GM19395 (cell line): ENCODE results near the gene TUBGCP6.
"Not testable (repeated sequence)": the region's sequence is repeated elsewhere in the genome, so short reads cannot be mapped to it uniquely, and the experiment has no call there.

Source experiments
- ATAC-seq: cut with Tn5 transposase; IDR thresholded peaks from one replicate; pipeline ENCODE4 v1.9.1; 2021; ENCODE audit warnings: mild to moderate bottlenecking, moderate library complexity; ENCODE audit not compliant: unreplicated experiment

TUBGCP6 gene

DNA sequence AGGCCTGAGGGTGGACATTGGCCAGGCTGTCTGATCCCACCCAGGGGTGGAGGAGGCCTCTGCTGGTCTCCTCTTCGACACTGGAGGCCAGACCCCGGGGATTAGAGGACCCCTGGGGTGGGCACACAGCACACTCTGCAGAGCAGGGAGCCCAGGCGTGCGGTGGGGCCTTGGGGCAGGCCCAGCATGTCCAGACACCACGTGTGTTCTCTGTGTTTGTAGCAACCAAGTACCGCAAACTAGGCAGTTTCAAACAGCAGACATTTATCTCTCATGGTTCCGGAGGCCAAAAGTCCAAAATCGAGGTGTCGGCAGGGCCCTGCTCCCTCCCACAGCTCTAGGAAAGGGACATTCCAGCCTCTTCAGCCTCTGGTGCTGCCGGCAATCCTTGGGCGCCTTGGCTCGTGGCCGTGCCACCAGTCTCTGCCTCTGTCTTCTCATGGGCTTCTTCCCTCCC is 72.8 kb downstream of the TUBGCP6 start:
- no peak for ATAC-seq

DNA sequence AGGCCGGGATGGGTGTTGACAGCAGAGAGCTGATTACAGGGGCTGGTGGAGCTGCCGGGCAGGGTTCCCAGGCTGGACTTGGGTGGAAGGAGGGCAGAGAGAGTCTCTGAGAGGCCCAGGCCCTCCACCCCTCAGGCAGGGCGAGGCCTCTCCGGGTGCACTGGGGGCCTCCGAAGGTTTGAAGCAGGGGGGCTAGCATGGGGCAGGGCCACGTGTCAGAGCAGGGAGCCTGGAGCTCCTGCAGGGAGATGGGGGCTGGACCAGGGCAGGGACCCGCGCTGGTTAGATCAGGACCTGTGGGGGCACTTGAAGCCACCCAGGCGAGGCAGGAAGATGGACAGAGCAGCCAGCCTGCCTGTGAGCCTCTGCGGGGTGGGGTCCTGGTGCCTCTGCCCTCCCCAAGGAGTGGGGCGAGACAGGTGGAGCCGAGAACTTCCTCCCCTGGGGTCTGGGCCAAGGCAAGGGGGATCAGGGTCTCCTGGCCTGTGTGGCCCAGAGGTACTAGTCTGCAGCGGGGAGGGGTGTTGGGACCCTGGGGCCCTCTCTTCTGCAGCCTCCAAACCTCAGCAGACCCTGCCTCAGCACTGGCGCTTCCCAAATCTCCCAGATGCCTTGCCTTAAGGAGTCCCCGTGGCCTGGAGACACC is 73.4 kb downstream of the TUBGCP6 start:
- ATAC-seq = no peak

DNA sequence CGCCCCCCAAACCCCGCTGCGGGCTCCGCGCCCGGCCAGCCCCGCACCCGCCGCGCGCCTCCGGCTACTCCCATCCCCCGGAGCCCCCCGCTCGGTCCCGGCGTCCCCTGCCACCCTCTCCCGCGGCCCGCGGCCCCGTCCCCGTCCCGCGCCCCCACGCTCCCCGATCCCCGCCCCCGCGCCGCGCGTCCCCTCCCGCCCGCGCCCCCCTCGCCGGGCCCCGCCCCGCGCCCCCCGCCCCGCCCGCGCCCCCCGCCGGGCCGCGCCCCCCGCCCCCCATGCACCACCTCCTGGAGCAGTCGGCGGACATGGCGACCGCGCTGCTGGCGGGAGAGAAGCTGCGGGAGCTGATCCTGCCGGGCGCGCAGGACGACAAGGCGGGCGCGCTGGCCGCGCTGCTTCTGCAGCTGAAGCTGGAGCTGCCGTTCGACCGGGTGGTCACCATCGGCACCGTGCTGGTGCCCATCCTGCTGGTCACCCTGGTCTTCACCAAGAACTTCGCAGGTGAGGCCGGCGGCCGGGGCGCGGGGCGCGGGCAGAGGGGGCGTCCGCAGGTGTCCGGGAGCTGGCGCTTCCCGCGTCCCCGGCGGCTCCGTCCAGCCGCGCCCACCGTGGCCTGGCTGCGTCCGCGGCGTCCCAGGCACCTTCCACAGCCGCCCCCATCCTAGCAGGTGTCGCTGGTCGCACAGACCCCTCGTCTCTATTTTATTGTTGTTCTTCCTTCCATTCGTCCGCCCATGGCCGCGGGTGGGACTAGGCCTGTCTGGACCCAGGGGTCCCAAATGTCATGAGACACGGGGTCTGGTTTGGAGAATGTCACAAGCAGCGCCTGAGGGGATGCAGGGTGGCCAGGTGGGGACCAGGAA is 74.1 kb downstream of the TUBGCP6 start, which contains the start of gene PANX2:
PANX2 (plus strand) TSS at position 279 of the 866 bp plus-strand sequence; CDS start at position 279, 0 bp downstream.
- ATAC-seq = no peak

DNA sequence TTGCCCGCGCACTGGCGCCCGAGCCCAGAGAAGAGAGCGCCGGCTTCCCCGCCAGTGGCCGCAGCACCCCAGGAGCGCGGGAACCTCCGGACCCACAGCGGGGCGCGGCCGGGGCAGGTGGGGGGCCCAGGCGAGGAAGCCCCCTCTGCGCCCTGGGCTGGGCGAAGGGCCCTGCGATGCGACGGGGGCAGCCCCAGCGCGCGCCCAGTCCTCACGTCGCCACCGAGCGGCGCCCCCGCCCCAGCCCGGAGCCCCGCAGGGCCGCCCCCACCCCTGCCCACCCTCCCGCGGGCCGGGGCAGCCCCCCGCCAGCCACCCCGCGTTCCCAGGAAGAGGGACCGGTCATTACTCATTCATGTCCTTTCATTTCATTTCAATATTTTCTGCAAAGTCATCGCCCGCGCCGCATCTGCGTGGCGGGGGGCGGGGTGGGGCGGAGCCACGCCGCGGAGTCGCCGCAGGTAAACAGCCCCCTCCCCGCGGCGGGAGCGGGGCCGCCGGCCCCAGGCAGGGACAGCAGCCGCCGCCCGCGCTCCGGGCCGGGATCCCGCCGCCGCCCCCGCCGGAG is 75.0 kb downstream of the TUBGCP6 start:
- ATAC-seq = no peak

DNA sequence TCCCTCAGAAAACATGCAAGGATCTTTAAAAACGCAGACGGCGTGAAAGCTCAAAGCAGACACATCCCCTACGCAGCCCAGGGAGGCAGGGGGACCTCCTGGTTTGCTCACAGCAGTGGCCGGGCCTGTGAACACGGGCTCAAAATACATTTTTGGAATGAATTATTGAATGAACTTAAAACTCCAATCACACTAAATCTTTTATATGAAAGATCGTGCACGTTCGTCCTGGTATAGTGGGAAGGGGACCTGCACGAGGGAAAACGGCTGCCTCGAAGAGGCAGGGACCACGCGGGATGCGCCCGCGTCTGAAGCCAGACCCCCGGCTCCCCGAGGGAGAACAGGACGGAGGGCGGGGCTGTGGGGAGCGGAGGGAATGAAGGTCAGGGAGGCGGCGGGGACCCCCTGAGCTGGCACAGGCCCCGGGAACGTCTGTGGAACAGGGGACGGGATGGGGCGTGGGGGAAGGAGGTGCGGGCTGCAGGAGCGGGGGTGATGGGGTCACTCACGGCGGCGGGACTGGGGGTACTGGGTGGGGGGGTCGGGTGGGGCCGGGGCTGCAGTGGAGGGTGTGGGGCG is 75.6 kb downstream of the TUBGCP6 start:
- ATAC-seq = no peak

DNA sequence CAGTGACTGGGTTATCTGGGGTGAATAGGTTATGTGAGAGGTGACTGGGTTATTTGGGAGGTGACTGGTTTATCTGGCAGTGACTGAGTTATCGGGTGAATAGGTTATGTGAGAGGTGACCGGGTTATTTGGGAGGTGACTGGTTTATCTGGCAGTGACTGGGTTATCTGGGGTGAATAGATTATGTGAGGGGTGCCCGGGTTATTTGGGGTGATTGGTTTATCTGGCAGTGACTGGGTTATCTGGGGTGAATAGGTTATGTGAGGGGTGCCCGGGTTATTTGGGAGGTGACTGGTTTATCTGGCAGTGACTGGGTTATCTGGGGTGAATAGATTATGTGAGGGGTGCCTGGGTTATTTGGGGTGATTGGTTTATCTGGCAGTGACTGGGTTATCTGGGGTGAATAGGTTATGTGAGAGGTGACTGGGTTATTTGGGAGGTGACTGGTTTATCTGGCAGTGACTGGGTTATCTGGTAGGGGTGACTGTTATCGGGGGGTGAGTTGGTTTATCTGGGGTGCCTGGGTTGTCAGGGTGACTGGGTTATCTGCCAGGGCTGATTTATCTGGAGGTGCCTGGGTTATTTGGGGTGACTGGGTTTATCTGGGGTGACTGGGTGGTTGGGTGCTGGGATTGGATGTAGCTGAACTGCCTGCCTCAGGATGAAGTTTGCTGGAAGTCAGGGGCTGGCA is 76.2 kb downstream of the TUBGCP6 start:
- ATAC-seq = not testable (repeated sequence)

DNA sequence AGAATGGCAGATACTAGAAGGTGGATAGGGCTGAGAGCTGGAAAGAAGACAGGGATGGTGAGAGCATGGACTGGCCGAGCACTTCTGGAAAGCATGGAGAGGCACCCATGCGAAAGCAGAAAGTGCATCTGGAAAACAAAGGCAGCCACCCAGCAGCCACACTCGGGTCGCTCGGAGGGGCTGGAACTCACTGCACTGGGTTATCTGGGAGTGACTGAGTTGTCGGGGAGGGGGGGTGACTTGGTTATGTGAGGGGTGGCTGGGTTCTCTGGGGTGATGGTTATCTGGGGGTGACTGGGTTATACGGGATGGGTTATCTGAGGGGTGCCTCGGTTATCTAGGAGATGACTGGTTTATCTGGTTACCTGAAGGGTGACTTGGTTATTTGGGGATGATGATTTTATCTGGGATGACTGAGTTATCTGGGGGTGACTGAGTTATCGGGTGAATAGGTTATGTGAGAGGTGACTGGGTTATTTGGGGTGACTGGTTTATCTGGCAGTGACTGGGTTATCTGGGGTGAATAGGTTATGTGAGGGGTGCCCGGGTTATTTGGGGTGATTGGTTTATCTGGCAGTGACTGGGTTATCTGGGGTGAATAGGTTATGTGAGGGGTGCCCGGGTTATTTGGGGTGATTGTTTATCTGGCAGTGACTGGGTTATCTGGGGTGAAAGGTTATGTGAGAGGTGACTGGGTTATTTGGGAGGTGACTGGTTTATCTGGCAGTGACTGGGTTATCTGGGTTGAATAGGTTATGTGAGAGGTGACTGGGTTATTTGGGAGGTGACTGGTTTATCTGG is 76.9 kb downstream of the TUBGCP6 start:
- no peak for ATAC-seq
